NCI-H1694 (cell line): Measurements from ENCODE around the gene BFSP2.

Experiments used
- DNase-seq: peaks from one replicate; lab custom pipeline; 2025; lab: John Stamatoyannopoulos, UW

BFSP2 gene

GRCh38 chr3:133419151-133419909, 19.5 kb downstream of the BFSP2 start:
- no peak for DNase-seq

- DNase-seq, result no peak
Measured at GRCh38 chr3:133424937-133425869, 25.3 kb downstream of the BFSP2 start.

GRCh38 chr3:133425898-133426297, 26.0 kb downstream of the BFSP2 start:
- no peak for DNase-seq

- no peak for DNase-seq
Measured at GRCh38 chr3:133426721-133427120, 26.9 kb downstream of the BFSP2 start.

GRCh38 chr3:133428552-133428951, 28.7 kb downstream of the BFSP2 start:
- DNase-seq, result no peak

- no peak for DNase-seq
Measured at GRCh38 chr3:133429063-133429462, 29.2 kb downstream of the BFSP2 start.

GRCh38 chr3:133439563-133439962, 39.7 kb downstream of the BFSP2 start:
- DNase-seq, result no peak

- DNase-seq, result no peak
Measured at GRCh38 chr3:133440652-133441051, 40.8 kb downstream of the BFSP2 start.

- DNase-seq, result no peak
Measured at GRCh38 chr3:133441867-133442270, 42.0 kb downstream of the BFSP2 start.

- no peak for DNase-seq
Measured at GRCh38 chr3:133442518-133442917, 42.7 kb downstream of the BFSP2 start.

GRCh38 chr3:133443649-133444422, 44.0 kb downstream of the BFSP2 start:
- DNase-seq, result peak; percentile 51

GRCh38 chr3:133444423-133444774, 44.5 kb downstream of the BFSP2 start:
- no peak for DNase-seq

GRCh38 chr3:133445108-133445507, 45.3 kb downstream of the BFSP2 start:
- no peak for DNase-seq

- DNase-seq, result no peak
Measured at GRCh38 chr3:133447750-133448477, 48.1 kb downstream of the BFSP2 start.

GRCh38 chr3:133448478-133449122, 48.7 kb downstream of the BFSP2 start:
- no peak for DNase-seq

- peak; percentile 33 for DNase-seq
Measured at GRCh38 chr3:133451309-133451708, 51.5 kb downstream of the BFSP2 start.

- DNase-seq, result no peak
Measured at GRCh38 chr3:133452641-133453319, 52.9 kb downstream of the BFSP2 start.

- no peak for DNase-seq
Measured at GRCh38 chr3:133453383-133453782, 53.5 kb downstream of the BFSP2 start.

GRCh38 chr3:133455281-133455680, 55.4 kb downstream of the BFSP2 start:
- no peak for DNase-seq

GRCh38 chr3:133455960-133456359, 56.1 kb downstream of the BFSP2 start:
- no peak for DNase-seq

GRCh38 chr3:133457025-133457424, 57.2 kb downstream of the BFSP2 start:
- DNase-seq, result no peak
